ENCODE measurements around the gene UBALD1. TPM values are rescaled to one million over a fixed set of nuclear protein-coding genes. Genes with fewer than 3 reads are reported as not detected.

UBALD1 gene
- total RNA-seq, 1 donor from 2014 or later = 32.4 TPM

DNA sequence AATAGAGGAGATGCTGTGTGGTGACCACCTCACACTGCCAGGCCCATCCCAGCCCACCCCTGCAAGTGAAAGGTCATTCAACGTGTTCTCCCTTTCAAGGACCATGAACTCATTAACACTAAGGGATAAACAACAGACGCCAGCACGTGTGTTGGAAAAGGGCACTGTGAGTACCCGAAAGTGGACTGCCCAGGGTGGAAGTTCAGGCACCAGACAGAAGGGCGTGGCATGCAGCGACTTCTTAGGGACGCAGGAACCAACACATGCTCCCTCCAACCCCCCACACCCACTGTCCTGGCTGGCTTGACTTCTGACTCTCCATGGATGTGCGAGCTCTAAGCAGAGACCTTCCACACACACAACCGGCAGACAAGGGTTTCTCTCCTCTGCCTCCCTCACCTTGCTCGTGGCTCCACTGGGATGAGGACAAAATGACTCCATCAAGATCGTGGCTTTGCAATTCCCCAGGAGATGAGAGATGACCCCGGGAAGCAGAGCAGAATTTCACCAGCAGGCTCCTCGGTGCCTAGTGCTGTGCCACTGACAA is 11.0 kb downstream of the UBALD1 start:
- ATAC-seq (no peak), DNase-seq (no peak)
- intact Hi-C loops (cut with micrococcal nuclease) = no loop called here

DNA sequence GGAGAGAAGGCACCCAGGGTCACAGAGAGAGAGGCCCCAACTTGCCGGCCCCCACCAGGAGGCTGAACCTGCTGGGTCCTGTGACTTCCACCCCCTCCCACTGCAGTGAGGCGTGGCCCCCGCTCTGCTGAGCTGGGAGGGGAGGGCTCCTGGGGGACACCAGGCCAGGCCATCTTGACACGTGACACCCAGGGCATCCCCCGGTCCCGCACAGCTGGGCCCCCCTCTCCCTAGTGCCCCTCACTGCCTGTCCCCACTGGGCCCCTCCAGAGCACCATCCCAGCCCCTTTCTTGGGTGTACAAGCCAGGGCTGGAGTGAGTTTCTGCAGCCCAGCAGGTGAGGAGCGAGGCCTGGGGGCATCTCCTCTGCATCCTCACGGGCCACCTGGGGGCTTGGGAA is 12.4 kb downstream of the UBALD1 start:
- ATAC-seq = no peak
- no peak for DNase-seq
- intact Hi-C loops (cut with micrococcal nuclease) = no loop called here

DNA sequence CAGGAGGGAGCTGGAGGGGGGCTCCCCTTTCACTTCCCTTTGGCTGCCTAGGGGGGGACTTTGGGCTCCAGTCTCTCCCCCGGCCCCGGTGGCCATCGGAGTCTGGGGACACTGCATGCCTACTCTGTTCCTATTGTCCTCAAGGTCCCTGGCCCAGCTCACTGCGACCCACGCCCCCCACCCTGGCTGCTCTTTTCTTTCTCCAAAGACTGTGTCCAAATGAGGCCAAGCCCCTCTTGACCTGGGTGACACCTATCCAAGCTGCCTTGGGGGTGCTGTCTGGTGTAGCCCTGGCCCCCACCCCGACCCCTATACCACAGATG is 12.9 kb downstream of the UBALD1 start:
- no peak for ATAC-seq
- intact Hi-C loops (cut with micrococcal nuclease) = no loop called here
- no peak for DNase-seq

DNA sequence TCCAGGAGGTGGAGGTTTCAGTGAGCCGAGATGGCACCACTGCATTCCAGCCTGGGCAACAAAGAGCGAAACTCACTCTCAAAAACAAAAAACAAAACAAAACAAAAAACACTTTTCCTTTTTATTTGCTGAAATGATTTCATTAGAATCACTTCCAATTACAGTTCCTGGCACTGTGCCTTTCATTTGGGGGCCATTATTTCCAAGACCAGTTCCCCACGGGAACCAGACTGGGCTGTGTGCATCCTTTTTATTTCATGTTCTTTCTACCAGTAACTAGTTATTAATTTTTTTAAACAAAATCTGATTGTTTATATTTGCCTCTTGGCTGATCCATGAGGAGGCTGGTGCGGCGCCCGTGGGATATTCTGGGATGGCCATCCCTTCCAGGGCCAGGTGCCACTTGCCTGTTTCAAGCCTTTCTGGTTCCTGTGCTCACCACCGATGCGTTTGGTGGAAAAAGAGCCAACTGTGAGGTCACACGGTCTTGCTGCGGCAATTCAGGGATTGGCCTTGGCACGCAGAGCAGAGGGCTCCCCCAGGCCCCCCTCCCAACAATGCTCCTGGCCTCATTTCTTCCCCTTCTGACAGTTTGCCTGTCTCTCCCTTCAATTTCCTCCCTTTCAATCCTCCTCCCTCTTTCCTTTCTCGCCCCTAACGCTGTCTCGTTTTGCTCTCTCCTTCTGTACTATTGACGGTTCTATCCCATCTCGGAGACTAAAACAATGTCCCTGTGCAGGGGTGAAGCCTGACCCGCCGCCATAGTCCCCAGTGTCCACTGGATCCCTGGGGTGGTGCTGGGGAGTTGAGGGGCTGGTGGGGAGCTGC is 13.4 kb downstream of the UBALD1 start:
- ATAC-seq (peak; percentile 42), DNase-seq (no peak)
- intact Hi-C loops (cut with micrococcal nuclease) = no loop called here

DNA sequence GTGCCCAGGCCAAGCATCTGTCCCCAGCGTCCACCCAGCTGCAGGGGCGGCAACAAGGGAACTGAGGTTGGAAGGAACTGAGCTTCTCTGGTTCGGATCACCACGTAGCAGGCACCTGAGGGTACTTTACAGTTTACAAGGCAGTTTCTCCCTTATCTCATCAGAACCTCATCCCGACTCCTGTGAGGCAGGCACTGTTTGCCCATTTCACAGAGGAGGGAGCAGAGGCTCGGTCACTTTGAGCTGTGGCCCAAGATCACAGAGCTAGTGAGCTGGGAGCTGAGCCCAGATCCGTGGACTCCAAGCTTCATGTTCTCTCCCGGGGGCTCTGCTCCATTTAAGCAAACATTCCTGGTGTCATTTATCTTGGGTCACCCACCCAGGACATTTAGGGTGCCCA is 15.1 kb downstream of the UBALD1 start:
- DNase-seq = no peak
- intact Hi-C loops (cut with micrococcal nuclease) = no loop called here
- ATAC-seq = no peak

DNA sequence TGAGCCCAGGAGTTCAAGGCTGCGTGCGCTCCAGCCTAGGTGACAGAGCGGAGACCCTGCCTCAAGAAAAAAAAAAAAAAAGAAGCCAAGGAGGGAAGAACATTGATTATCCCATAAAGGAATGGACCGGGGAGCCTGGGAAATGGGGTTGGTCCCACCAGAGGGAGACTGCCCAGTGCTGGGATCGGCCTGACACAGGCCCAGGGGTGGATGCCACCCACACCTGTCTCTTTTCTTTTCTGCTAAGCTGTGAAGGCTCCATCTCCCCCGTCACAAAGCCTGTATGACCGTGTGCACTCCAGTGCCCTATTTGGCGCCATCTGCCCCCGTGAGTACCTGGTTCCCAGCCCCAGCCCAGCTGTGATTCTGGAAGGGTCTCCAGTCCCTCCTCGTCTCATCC is 15.7 kb downstream of the UBALD1 start:
- ATAC-seq (no peak), DNase-seq (no peak)
- intact Hi-C loops (cut with micrococcal nuclease) = no loop called here

DNA sequence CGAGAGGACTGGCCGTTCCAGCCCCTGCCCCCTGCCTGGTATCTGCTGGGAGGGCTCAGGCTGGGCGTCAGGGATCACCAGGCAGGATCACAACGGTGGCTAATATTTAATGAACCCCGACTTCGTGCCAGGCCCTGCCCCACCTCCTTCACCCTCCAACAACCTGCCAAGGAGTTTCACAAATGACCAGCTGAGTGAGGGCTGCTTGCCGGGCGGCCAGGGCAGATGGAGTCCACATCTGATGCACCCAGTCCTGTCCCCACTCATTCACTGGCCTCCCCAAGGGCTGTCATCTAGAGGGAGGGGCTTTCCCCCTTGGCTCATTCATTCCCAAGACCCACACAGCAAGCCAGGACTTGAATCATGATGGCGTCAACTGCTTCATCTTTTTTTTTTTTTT is 17.5 kb downstream of the UBALD1 start:
- DNase-seq (no peak), ATAC-seq (no peak)
- intact Hi-C loops (cut with micrococcal nuclease) = no loop called here

DNA sequence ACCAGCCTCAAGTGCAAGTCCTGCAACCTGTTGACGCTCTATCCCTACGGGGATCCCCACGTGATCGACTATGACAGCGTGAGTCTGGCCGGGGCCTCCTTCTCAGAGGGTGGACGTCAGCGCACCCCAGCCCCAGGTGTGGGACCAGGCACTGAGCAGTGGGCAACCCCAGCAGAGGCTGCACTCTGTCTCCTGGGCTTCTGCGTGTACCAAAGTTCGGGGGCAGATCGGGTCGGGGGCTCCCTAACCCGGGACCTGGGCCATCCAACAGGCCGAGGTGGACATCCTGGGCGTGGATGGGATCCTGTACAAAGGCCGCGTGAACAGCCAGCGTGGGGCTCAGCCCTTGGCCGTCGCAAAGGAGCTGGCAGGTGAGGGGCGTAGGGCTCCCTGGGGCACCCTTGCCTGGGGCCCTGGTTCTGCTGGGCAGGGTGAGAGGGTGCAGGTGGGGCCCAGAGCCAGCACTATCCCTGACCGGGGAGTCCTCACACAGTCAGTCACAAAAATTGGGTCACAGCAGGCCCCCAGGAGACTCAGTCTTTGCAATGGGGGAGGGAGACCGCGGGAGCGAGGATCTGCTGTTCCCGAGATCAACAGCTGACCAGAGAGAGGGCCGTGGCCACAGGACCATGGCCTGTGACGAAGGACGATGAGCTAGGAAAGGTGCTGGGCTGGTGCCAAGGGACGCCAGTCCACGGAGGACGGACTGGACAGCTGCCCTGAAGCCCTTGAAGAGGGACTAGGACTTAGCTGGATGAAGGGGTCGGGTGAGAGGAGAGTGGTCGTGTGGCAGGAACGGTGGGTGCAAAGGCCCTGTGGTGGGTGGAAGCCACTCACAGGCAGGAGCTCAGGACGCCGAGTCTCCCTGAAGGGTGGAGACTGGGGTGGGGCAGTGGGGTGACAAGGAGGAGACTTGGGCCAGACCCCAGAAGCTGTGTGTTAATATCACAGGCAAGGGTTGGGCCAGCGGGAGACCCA is 20.0 kb downstream of the UBALD1 start:
- ATAC-seq = no peak
- no peak for DNase-seq
- intact Hi-C loops (cut with micrococcal nuclease) = no loop called here

DNA sequence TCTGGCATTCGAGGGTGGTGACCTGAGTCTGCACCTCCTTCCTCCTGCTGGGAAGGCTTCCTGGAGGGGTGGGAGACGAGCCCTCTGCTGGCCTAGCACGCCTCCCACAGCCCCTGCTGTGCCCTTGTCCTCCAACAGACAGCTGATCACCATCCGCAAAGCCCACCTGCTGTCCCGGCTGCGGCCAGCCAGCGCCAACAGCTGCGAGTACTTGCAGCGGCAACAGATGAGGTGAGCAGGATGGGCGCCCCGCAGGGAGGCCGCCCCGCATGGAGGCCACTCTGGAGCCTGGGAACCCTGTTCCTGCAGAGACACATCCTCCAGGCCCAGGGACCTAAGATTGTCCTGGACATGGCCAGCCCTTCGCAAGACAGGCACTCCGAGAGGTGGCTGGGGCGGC is 21.6 kb downstream of the UBALD1 start:
- DNase-seq = no peak
- no peak for ATAC-seq
- intact Hi-C loops (cut with micrococcal nuclease) = no loop called here

DNA sequence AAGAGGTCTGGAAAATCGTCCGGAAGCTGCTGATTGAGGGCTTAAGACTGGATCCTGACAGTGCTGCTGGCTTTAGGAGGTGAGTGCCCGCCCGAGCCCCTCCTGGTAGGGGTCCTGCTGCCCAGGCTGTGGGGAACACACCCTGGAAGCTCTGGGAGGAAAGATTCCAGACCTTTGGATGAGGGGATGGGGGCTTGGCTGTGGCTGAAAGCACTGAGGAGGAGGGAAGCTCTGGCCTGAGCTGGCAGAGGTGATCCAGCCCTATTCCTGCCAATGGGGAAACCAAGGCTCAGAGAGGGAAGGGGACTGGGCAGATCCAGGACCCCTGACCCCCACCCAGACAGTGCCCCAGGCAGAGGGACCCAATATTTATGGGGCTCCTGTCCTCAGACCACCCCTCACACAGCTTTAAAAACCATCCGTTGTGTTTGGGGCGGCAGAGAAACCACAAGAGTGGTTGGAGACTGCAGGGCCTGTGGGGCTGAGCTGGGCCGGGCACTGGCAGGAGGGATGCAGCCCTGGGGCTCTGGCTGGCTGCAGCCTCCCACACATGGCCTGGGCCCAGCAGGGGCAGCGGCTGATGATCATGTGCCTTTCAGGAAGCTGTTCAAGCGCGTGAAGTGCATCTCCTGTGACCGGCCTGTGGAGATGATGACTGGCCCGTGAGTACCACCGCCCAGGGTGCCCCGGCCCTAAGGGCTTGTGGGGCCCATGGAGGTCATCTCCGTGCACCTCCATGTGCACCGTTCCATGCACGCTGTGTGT is 22.8 kb downstream of the UBALD1 start:
- ATAC-seq (no peak), DNase-seq (no peak)
- intact Hi-C loops (cut with micrococcal nuclease) = no loop called here

DNA sequence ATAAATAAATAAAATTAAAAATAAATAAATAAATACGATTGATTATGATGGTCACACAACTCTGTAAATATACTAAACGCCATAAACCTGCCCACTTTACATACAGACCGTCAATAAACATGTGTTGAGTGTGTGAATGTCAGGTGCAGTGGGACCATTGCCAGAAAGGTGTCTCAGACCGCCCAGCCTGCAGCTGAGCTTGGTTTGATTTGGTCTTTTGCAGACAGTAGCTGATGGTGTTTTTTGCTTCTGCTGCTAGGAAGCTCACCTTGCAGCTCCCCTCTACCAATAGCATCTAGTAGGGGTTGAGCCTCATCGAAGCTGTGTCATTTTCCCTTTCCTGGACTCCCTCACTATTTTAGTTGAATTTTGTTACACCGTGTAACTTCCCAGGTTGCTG is 23.5 kb downstream of the UBALD1 start:
- ATAC-seq (no peak), DNase-seq (no peak)
- intact Hi-C loops (cut with micrococcal nuclease) = no loop called here

DNA sequence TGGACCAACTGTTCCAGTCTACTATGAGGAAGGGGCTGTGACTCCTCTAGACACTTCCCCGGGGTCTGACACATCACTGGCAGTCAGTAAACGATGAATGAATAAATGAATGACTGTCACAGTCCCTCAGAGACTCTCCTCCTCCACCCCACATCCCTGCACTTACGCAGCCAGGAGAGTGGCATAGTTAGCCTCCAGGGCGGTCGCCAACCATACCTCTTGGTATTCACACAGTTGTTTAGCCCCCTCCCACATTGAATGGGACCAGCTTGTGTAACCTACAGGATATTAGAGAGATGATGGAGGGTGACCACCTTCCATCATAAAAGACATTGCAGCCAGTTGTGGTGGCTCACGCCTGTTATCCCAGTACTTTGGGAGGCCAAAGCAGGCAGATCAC is 25.7 kb downstream of the UBALD1 start:
- intact Hi-C loops (cut with micrococcal nuclease) = no loop called here
- DNase-seq = no peak
- ATAC-seq = no peak

DNA sequence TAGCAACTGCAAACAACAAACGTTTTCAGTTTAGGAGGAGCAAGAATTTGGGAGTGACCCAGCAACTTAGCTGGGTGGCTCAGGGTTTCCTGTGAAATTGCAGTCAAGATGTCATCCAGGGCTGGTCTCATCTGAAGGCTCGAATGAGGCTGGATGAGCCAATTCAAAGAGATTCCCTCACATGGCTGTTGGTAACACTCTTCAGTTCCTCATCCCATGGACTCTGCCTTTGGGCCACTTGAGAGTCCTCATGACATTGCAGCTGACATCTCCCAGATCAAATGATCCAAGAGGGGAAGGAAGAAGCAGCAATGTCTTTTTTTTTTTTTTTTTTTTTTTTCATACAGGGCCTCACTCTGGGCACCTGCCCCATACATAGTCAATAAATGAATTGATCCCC is 26.3 kb downstream of the UBALD1 start:
- intact Hi-C loops (cut with micrococcal nuclease) = no loop called here
- ATAC-seq (no peak), DNase-seq (no peak)

DNA sequence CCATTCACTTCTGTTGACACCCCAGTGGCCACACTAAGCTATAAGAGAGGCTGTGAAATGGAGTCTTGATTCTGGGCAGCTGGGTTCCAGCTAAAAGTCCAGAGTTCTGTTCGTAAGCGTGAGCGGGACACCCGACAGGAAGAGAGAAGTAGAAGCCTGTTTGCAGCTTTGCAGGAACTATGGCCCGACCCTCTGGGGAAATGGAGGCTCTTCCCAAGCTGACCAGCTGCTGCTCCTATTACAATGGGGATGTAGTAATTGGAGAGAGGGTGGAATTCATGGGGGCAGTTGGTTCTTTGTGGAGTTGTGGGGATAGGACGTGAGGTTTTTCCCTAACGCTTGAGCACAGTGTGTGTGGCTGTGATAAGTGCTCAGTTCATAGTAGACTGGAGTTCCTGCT is 28.4 kb downstream of the UBALD1 start:
- DNase-seq (no peak), ATAC-seq (no peak)
- intact Hi-C loops (cut with micrococcal nuclease) = no loop called here

DNA sequence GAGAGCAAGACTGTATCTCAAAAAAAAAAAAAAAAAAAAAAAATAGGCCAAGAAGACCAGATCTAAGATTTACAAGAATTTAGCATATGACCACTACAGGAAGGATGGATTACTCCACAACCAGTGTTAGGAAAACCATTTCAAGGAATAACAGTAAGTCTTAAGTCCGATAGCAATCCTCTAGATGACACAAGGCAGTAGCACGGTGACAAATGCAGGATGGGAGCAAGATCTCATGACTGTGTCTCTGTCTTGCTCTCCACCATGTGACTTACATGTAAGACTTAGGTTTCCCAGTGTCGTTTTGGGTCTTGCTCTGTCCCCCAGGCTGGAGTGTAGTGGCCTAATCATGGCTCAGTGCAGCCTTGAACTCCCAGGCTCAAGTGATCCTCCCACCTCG is 30.8 kb downstream of the UBALD1 start:
- ATAC-seq (no peak), DNase-seq (no peak)
- intact Hi-C loops (cut with micrococcal nuclease) = no loop called here

DNA sequence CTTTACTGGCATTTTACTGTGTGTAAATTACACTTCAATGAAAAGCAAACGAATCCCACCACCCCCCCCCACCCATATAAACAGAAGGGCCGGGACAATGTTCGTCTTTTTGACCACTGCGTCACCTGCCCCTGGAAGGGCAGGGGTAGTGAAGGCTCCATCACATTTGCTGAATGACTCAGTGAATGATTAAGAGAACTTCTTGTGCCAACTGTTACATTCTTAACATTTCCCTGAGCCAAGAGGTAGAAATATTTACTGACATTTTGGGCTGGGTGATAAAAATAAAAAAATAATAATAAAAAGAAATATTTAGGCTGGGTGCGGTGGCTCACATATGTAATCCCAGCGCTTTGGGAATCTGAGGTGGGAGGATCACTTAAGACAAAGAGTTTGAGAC is 34.4 kb downstream of the UBALD1 start:
- intact Hi-C loops (cut with micrococcal nuclease) = no loop called here
- ATAC-seq (no peak), DNase-seq (no peak)

DNA sequence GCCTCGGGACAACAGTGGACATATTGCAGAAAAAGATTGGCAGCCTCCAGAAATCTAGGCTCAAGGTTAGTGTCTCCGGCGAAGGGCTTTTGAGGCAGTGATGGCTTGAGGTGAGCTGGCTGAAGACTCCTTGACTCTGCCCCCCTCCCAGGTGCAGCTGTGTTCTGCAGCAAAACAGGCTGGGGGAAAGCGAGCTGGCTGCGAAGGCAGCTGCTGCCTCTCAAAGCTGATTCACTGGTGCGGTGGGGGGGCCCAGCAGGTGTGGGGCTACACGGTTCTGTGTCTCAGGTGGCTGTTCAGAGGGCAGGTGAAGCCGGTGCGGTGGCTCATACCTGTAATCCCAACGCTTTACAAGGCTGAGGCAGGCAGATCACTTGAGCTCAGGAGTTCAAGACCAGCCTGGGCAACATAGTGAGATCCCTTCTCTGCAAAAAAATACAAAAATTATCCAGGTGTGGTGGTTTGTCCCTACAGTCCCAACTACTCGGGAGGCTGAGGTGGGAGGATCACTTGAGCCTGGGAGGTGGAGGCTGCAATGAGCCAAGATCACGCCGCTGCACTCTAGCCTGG is 35.6 kb downstream of the UBALD1 start:
- DNase-seq (no peak), ATAC-seq (no peak)
- intact Hi-C loops (cut with micrococcal nuclease) = no loop called here

DNA sequence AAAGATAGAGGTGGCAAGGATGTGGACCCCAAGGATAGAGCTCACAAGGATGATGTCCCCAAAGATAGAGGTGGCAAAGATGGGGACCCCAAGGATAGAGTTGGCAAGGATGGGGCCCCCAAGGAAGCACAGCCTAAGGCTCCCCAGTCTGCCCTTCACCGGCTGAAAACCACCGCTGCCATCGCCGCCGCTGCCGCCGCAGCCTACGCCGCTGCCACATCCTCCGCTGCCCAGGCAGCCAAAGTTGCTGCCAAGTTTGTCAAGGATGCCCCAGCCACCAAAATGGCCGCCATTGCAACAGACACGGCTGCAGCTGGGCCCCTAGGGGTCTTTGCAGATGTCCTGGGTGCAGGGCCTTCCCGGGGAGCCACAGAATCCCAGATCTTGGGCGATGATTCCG is 38.7 kb downstream of the UBALD1 start:
- intact Hi-C loops (cut with micrococcal nuclease) = no loop called here
- ATAC-seq (no peak), DNase-seq (no peak)

DNA sequence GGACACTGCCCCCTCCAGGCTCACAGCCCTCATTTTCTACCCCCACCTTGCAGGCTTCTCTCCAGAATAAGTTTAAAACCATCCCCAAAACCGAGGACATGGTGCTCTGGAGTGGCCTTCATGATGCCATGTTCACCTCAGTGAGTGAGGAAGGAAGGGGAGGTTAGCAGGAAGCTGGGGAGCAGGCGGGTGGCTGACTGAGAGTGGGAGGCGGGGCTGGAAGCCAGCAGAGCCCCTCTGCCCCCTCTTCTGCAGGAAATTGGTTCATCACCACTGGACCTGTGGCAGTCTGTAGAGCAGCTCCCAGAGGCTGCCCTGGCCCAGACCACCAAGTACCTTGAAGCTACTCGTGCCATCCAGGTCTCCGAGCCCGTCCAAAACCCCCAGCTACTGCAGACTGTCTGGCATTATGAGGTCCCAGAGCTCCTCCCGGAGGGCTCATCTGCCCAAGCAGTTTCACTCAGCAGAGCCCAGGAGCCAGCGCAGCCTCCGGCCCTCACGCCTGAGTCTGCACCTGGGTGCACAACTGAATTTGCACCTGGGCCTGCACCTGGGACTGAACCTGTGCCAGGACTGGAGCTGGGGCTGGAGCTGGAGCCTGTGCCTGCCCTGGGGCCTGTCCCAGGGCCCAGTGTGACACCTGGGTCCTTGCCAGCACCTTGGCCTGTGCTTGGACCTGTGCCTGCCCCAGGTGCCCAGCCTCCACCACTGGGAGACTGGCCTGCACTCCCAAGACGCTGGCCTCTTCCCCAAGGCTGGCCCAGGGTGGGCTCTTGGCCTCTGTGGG is 39.6 kb downstream of the UBALD1 start:
- no peak for ATAC-seq
- intact Hi-C loops (cut with micrococcal nuclease) = no loop called here
- DNase-seq = no peak
